GM23338 (cell line): ENCODE data around the gene CRYZL1. TPM values are rescaled to one million over a fixed set of nuclear protein-coding genes. Genes with fewer than 3 reads are reported as not detected.

Source experiments
- polyA plus RNA-seq: library from polyadenylated mRNA; unstranded; fragments of >200 nt; fragmentation: Nextera tagmentation; extraction: Ambion mirVana; gene quantifications from 2 replicates; pipeline ENCODE4 v1.2.1, GENCODE V29; 2016
- total RNA-seq: library from RNA; depleted of rRNA; stranded (reverse); fragments of >200 nt; shearing (Covaris generic); gene quantifications from 2 replicates; pipeline ENCODE4 v1.2.3, GENCODE V29; 2014; rRNA removed

Gene CRYZL1
- total and polyA plus RNA-seq, 2 experiments from 2014 or later: 23.8 to 40.5 TPM

Other genes starting within 250 kb of the CRYZL1 start
- gene IFNGR2, start 238.3 kb downstream of the CRYZL1 start, total RNA-seq: 21.9 and 25.0 TPM in 2 replicates
- gene IFNGR2, start 238.3 kb downstream of the CRYZL1 start, polyA plus RNA-seq: 29.4 and 29.9 TPM in 2 replicates
- 19.1 and 25.1 TPM in 2 replicates for gene TMEM50B, start 161.8 kb downstream of the CRYZL1 start, total RNA-seq
- gene TMEM50B, start 161.8 kb downstream of the CRYZL1 start, polyA plus RNA-seq: 26.1 and 27.6 TPM in 2 replicates
- gene DNAJC28, start 150.0 kb downstream of the CRYZL1 start, total RNA-seq: 2.5 and 5.0 TPM in 2 replicates
- gene DNAJC28, start 150.0 kb downstream of the CRYZL1 start, polyA plus RNA-seq: 3.8 and 6.6 TPM in 2 replicates
- 224 and 270 TPM in 2 replicates for gene GART, start 99.6 kb downstream of the CRYZL1 start, total RNA-seq
- 86.3 and 87.6 TPM in 2 replicates for gene GART, start 99.6 kb downstream of the CRYZL1 start, polyA plus RNA-seq
- 361 and 362 TPM in 2 replicates for gene SON, start 98.7 kb downstream of the CRYZL1 start, total RNA-seq
- 1,421 and 1,477 TPM in 2 replicates for gene SON, start 98.7 kb downstream of the CRYZL1 start, polyA plus RNA-seq
- gene DONSON, start 53.1 kb downstream of the CRYZL1 start, total RNA-seq: 35.2 and 37.4 TPM in 2 replicates
- 27.2 and 32.9 TPM in 2 replicates for gene DONSON, start 53.1 kb downstream of the CRYZL1 start, polyA plus RNA-seq
- gene ITSN1, start 760 bp upstream of the CRYZL1 start, total RNA-seq: 68.2 and 77.9 TPM in 2 replicates
- gene ITSN1, start 760 bp upstream of the CRYZL1 start, polyA plus RNA-seq: 83.4 and 95.7 TPM in 2 replicates